ENCODE results near the gene CST3.

- TF ChIP-seq KLF10 (tag by site-specific recombination; IDR thresholded peaks at IDR 0.05) (no peak), ZNF610 (tag by site-specific recombination; IDR thresholded peaks at IDR 0.05; ENCODE audit: borderline replicate concordance) (no peak), SP2 (tag by site-specific recombination; IDR thresholded peaks at IDR 0.05) (no peak), ZBTB1 (tag by site-specific recombination; IDR thresholded peaks at IDR 0.05) (no peak), MYNN (tag by site-specific recombination; IDR thresholded peaks at IDR 0.05; ENCODE audit: borderline replicate concordance) (no peak), ZNF274 (IDR thresholded peaks at IDR 0.05; ENCODE audit: low read length) (no peak), ZNF274 (tag by site-specific recombination; IDR thresholded peaks at IDR 0.05; ENCODE audit: borderline replicate concordance) (no peak), ZNF830 (tag by site-specific recombination; IDR thresholded peaks at IDR 0.05; ENCODE audit: low read depth) (no peak), YY1 (tag by site-specific recombination; IDR thresholded peaks at IDR 0.05) (no peak)
- TF ChIP-seq, protein P1, sequence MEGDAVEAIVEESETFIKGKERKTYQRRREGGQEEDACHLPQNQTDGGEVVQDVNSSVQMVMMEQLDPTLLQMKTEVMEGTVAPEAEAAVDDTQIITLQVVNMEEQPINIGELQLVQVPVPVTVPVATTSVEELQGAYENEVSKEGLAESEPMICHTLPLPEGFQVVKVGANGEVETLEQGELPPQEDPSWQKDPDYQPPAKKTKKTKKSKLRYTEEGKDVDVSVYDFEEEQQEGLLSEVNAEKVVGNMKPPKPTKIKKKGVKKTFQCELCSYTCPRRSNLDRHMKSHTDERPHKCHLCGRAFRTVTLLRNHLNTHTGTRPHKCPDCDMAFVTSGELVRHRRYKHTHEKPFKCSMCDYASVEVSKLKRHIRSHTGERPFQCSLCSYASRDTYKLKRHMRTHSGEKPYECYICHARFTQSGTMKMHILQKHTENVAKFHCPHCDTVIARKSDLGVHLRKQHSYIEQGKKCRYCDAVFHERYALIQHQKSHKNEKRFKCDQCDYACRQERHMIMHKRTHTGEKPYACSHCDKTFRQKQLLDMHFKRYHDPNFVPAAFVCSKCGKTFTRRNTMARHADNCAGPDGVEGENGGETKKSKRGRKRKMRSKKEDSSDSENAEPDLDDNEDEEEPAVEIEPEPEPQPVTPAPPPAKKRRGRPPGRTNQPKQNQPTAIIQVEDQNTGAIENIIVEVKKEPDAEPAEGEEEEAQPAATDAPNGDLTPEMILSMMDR (tag by site-specific recombination; IDR thresholded peaks at IDR 0.05), result no peak
Observed at GRCh38 chr20:23608251-23608846, 29.4 kb downstream of the CST3 start.
